ENCODE measurements around the gene CTNNA3.

The CTNNA3 gene

DNA sequence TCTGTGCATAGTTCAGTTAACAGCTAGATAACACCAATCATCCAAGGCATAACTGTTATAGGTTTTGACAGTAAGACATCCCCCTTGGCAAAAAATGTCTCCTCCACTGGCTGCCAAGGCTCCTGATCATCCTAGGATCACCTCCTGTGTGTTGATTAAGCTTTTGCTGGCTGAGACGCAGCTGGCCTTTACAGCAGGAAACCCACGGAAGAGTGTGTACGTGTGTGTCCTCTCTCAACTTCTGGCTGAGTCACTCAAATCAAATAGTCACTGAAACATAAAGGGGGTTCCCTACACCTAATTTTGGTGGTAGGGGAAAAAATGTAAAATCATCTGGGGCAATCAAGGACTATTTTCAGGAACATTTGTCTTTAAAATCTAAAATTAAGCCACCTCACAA is 208.8 kb downstream of the CTNNA3 start:
- Histone ChIP-seq H3K79me2 (ENCODE audit: insufficient read depth, low read length) (no peaks in the 10 kb centered on the region), H3F3A (ENCODE audit: low read depth) (no peaks in the 10 kb centered on the region), H3K4me3 (ENCODE audit: low read length, poor library complexity, severe bottlenecking) (no peak overlapping the region), H3K4me1 (ENCODE audit: insufficient read depth, low read length, poor library complexity, severe bottlenecking) (no peaks in the 10 kb centered on the region), H2AFZ (ENCODE audit: low read length) (no peak overlapping the region), H3K27me3 (ENCODE audit: insufficient read depth, low read length, poor library complexity, severe bottlenecking) (no peaks in the 10 kb centered on the region), H3K36me3 (ENCODE audit: insufficient read depth, low read length) (no peaks in the 10 kb centered on the region), H3K4me2 (ENCODE audit: low read depth, low read length, poor library complexity, severe bottlenecking) (no peak overlapping the region), H3K9me2 (replicated peaks; ENCODE audit: low read depth, low read length) (no peaks in the 10 kb centered on the region), H3K9ac (ENCODE audit: low read depth, low read length, poor library complexity, severe bottlenecking) (no peak overlapping the region), H3K9me3 (ENCODE audit: insufficient read depth, low read depth, low read length) (no peaks in the 10 kb centered on the region), H4K20me1 (ENCODE audit: insufficient read depth, low read length, poor library complexity, severe bottlenecking) (no peaks in the 10 kb centered on the region)
- TF ChIP-seq EZH2phosphoT487 (IDR thresholded peaks at IDR 0.05; ENCODE audit: borderline replicate concordance) = no peak
- TF ChIP-seq, protein P1, sequence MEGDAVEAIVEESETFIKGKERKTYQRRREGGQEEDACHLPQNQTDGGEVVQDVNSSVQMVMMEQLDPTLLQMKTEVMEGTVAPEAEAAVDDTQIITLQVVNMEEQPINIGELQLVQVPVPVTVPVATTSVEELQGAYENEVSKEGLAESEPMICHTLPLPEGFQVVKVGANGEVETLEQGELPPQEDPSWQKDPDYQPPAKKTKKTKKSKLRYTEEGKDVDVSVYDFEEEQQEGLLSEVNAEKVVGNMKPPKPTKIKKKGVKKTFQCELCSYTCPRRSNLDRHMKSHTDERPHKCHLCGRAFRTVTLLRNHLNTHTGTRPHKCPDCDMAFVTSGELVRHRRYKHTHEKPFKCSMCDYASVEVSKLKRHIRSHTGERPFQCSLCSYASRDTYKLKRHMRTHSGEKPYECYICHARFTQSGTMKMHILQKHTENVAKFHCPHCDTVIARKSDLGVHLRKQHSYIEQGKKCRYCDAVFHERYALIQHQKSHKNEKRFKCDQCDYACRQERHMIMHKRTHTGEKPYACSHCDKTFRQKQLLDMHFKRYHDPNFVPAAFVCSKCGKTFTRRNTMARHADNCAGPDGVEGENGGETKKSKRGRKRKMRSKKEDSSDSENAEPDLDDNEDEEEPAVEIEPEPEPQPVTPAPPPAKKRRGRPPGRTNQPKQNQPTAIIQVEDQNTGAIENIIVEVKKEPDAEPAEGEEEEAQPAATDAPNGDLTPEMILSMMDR (conservative IDR thresholded peaks at IDR 0.05; ENCODE audit: low read length) = no peak

DNA sequence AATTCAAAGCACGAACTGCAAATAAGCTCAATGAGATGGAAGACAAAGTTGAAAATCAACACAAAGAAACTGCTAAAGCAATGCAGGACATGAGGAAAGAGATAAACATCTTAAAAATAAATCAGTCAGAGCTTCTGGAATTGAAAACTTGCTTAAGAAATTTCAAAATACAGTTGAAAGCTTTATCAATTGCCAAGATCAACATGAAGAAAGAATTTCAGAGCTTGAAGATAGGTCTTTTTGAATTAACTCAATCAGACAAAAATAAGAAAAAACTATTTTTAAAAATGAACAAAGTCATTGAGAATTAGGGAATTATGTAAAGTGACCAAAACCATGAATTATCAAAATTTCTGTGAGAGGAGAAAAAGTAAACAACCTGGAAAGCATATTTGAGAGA is 218.1 kb downstream of the CTNNA3 start:
- TF ChIP-seq, protein P1 (conservative IDR thresholded peaks at IDR 0.05; ENCODE audit: low read length) = no peak
- TF ChIP-seq EZH2phosphoT487 (IDR thresholded peaks at IDR 0.05; ENCODE audit: borderline replicate concordance) = no peak
- Histone ChIP-seq H3K79me2 (ENCODE audit: insufficient read depth, low read length) (no peaks in the 10 kb centered on the region), H3F3A (ENCODE audit: low read depth) (no peaks in the 10 kb centered on the region), H3K4me2 (ENCODE audit: low read depth, low read length, poor library complexity, severe bottlenecking) (no peak overlapping the region), H3K27me3 (ENCODE audit: insufficient read depth, low read length, poor library complexity, severe bottlenecking) (no peaks in the 10 kb centered on the region), H3K9ac (ENCODE audit: low read depth, low read length, poor library complexity, severe bottlenecking) (no peak overlapping the region), H2AFZ (ENCODE audit: low read length) (no peak overlapping the region), H3K9me3 (ENCODE audit: insufficient read depth, low read depth, low read length) (no peaks in the 10 kb centered on the region), H4K20me1 (ENCODE audit: insufficient read depth, low read length, poor library complexity, severe bottlenecking) (no peaks in the 10 kb centered on the region), H3K4me3 (ENCODE audit: low read length, poor library complexity, severe bottlenecking) (no peak overlapping the region), H3K9me2 (replicated peaks; ENCODE audit: low read depth, low read length) (no peaks in the 10 kb centered on the region), H3K4me1 (ENCODE audit: insufficient read depth, low read length, poor library complexity, severe bottlenecking) (no peaks in the 10 kb centered on the region), H3K36me3 (ENCODE audit: insufficient read depth, low read length) (no peaks in the 10 kb centered on the region)

DNA sequence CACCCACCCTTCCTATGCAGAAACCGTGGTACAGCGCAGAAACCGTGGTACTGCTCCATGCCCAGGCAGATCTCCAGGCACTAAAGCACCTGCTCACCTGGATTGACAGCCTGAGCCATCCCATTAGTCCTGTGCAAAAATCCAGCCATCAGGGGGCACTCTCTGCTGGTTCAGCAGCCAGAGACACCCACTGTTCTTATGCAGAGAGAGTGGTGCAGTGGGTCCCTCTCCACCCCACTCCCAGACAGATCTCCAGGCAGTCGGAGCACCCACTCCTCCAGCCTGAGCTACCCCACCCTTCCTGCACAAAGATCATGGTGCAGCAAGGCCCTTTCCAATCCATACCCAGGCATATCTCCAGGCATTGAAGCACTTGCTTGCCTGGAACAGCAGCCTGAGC is 219.8 kb downstream of the CTNNA3 start:
- H4K20me1 ChIP-seq (ENCODE audit: insufficient read depth, low read length, poor library complexity, severe bottlenecking) = no peaks in the 10 kb centered on the region
- H2AFZ ChIP-seq (ENCODE audit: low read length) = no peak overlapping the region
- H3K9me2 ChIP-seq (replicated peaks; ENCODE audit: low read depth, low read length) = no peaks in the 10 kb centered on the region
- H3K27me3 ChIP-seq (ENCODE audit: insufficient read depth, low read length, poor library complexity, severe bottlenecking) = no peaks in the 10 kb centered on the region
- H3K36me3 ChIP-seq (ENCODE audit: insufficient read depth, low read length) = no peaks in the 10 kb centered on the region
- no peaks in the 10 kb centered on the region for H3K9me3 ChIP-seq (ENCODE audit: insufficient read depth, low read depth, low read length)
- H3K4me3 ChIP-seq (ENCODE audit: low read length, poor library complexity, severe bottlenecking) = no peak overlapping the region
- no peak overlapping the region for H3K9ac ChIP-seq (ENCODE audit: low read depth, low read length, poor library complexity, severe bottlenecking)
- no peak overlapping the region for H3K4me2 ChIP-seq (ENCODE audit: low read depth, low read length, poor library complexity, severe bottlenecking)
- no peaks in the 10 kb centered on the region for H3K4me1 ChIP-seq (ENCODE audit: insufficient read depth, low read length, poor library complexity, severe bottlenecking)
- no peaks in the 10 kb centered on the region for H3K79me2 ChIP-seq (ENCODE audit: insufficient read depth, low read length)
- TF ChIP-seq, protein P1 (conservative IDR thresholded peaks at IDR 0.05; ENCODE audit: low read length) = no peak
- no peak for TF ChIP-seq EZH2phosphoT487 (IDR thresholded peaks at IDR 0.05; ENCODE audit: borderline replicate concordance)
- H3F3A ChIP-seq (ENCODE audit: low read depth) = no peaks in the 10 kb centered on the region
